Tibial artery (tissue), 4 donors: ENCODE data around the gene IGF2R.

Experiments
- DNase-seq, 2 donors: peaks; one replicate each; pipeline ENCODE4 v3.0.0-alpha.2; 2019
- H3K27ac ChIP-seq, 2 donors: fragments of 200-600 bp; sonication (generic) in 1 of 2; 1 replicate in 1 of 2; 2 replicates in 1 of 2; pipeline ENCODE4 v1.5.1; 2018 to 2019; ENCODE audit warnings: mild to moderate bottlenecking in 1 of 2
- H3K27me3 ChIP-seq, 2 donors: fragments of 200-600 bp; sonication (generic) in 1 of 2; one replicate each; pipeline versions ENCODE4 v1.5.1 to v1.6.0; 2016 to 2019
- H3K36me3 ChIP-seq, 3 donors: fragments of 200-600 bp; sonication (generic) in 2 of 3; one replicate each; pipeline ENCODE4 v1.5.1; 2016 to 2019; ENCODE audit warnings: mild to moderate bottlenecking in 2 of 3
- H3K4me1 ChIP-seq, 4 donors: fragments of 200-600 bp; sonication (generic) in 2 of 4; 1 replicate in 3 of 4; 2 replicates in 1 of 4; pipeline ENCODE4 v1.5.1; 2016 to 2019
- H3K4me3 ChIP-seq, 2 donors: fragments of 200-600 bp; sonication (generic) in 1 of 2; 1 replicate in 1 of 2; 2 replicates in 1 of 2; pipeline ENCODE4 v1.5.1; 2018 to 2019; ENCODE audit warnings: mild to moderate bottlenecking in 2 of 2
- H3K9me3 ChIP-seq, 3 donors: fragments of 200-600 bp; sonication (generic) in 1 of 3; one replicate each; pipeline ENCODE4 v1.5.1; 2016 to 2019
- CTCF ChIP-seq, 2 experiments: fragments of 200-600 bp in 1 of 2; fragments of 450-650 bp in 1 of 2; IDR thresholded peaks; one replicate each; pipeline ENCODE4 v1.5.1; 2017 to 2019; ENCODE audit warnings: antibody characterized with exemption in 2 of 2, mild to moderate bottlenecking in 1 of 2, moderate library complexity in 1 of 2
- intact Hi-C: fragments of 100-400 bp; cut with DNase I; formaldehyde crosslinking; loops from one replicate; pipeline ENCODE4 v1.15.0; 2023; ENCODE audit warnings: low total_unique reads

The IGF2R gene

DNA sequence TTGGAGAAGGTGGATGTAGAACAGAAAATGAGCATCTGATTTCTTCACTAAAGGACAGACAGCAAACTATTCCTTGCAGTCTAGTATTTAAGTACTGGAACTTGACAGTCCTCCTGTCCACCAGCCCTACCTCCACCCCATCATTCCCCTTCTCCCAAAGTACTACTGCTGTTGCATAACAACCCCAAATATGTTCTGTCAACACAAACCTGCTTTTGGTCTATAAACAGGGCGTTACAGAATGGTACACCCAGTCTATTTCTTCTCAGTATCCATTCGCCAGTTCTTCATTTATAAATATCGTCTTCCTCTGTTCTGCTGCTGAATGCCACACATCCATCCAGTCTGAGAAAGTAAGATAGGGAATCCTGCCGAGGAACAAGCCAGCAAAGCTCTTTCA lies 125.1 kb downstream of the IGF2R start:
- Histone ChIP-seq H3K9me3 (no peaks in the 10 kb centered on the region), H3K27ac (no peak overlapping the region), H3K27me3 (no peaks in the 10 kb centered on the region), H3K4me1 (peaks cover 0 to 1% (median 0%) of the 10 kb centered on the region in 4 donors), H3K4me3 (no peak overlapping the region), H3K36me3 (peaks cover 63 to 99% (median 92%) of the 10 kb centered on the region in 3 donors)
- no peak for DNase-seq
- TF ChIP-seq CTCF (IDR thresholded peaks at IDR 0.05): no peak
- intact Hi-C loops: no loop called here

DNA sequence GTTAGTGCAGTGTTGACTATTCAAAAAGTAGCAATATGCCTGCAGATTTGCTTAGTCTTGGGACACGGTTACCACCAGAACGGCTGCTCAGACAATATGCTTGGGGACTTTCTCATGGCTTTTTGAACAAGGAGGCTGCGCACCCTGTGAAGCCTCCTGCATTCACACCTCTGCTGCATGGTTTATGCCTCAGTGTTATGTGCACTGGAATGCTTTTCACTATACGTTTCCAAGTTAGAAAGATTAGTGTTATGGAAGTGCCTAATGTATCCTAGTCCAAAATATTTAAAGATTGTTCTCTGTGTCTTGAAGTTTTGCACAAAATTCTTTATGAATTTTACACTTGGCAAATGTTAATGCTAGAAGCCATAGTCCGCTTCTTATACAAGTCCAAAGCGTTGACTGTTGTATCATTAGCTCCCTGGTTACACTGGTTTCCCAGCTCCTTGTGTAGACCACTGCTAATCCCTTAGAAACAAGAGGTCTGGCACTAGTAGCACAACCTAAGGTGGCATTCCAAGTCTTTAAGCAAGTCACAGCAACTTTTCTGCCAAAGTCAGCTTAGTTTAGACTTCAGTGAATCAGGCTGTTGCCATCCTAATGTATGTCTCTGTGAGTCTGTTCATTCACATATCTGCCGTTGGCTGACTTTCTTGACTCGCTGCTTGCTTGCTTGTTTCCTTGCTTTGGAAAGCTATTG lies 126.4 kb downstream of the IGF2R start:
- no peak for TF ChIP-seq CTCF (IDR thresholded peaks at IDR 0.05)
- Histone ChIP-seq H3K27me3 (no peaks in the 10 kb centered on the region), H3K27ac (no peak overlapping the region), H3K4me1 (peaks cover 0 to under 1% (median 0%) of the 10 kb centered on the region in 4 donors), H3K36me3 (peaks cover 50 to 88% (median 79%) of the 10 kb centered on the region in 3 donors), H3K4me3 (no peak overlapping the region), H3K9me3 (no peaks in the 10 kb centered on the region)
- DNase-seq: no peak
- intact Hi-C loops: no loop called here

DNA sequence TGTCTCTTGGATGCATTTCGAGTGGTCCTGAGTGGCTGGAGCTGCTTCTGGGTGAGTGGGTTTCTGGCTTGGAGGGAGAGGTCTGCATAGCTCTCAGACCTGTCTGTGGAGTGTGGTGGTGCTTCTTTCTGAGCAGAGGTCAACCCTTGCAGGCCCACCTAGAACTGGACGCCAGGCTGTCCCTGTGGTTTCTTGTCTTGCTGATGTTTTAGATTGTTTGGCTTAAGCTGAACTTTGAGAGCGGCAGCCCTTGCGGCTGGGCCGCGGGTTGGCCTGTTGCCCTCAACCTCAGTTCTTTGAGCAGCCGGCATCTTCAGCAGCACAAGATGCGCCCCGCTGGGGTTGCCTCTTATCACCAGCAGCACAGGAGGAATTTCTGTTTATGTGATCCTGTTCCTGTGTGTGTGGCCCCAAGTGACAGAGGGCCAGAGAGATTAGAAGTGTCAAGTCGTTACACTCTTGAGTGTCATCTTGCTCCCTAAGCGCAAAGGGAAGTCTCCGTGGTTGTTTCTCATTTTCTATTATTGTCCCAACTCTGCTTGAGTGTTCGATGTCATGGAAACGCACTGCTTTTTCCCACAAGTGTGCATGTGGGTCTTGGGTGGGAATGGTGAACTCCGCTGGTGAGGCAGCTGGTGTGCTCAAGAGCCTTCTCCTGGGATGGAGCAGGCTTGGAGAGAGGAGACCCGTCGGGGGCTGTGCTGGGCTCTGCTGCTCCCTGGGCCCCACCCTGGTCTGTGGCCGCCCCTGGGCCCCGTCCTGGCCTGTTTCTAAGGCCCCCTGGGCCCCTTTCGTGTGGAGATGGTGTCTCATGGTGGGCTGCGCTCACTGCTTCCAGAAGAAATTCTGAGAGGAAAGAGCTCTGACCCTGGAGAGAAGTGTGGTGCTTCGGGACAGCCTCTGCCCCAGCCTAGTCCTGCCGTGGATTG lies 132.7 kb downstream of the IGF2R start:
- no peaks in the 10 kb centered on the region for H3K9me3 ChIP-seq
- H3K4me1 ChIP-seq: peaks cover 0 to 26% (median 12%) of the 10 kb centered on the region in 4 donors
- H3K4me3 ChIP-seq: no peak overlapping the region
- H3K27ac ChIP-seq: peak overlapping the region; percentile 78 to 79
- peaks cover 31 to 80% (median 49%) of the 10 kb centered on the region in 3 donors for H3K36me3 ChIP-seq
- DNase-seq: peak in 1 of 2 donors; percentile 63
- H3K27me3 ChIP-seq: no peaks in the 10 kb centered on the region
- no peak for TF ChIP-seq CTCF (IDR thresholded peaks at IDR 0.05)
- intact Hi-C loops: no loop called here

GRCh38 chr6:160102399-160102798 lies 133.5 kb downstream of the IGF2R start:
- peak in 1 of 2 donors; percentile 64 for DNase-seq
- Histone ChIP-seq H3K9me3 (no peaks in the 10 kb centered on the region), H3K4me1 (peaks cover 0 to 26% (median 12%) of the 10 kb centered on the region in 4 donors), H3K36me3 (peaks cover 23 to 74% (median 48%) of the 10 kb centered on the region in 3 donors), H3K27ac (peak overlapping the region; percentile 78 to 79), H3K27me3 (no peaks in the 10 kb centered on the region), H3K4me3 (no peak overlapping the region)
- no peak for TF ChIP-seq CTCF (IDR thresholded peaks at IDR 0.05)
- intact Hi-C loops: no loop called here

- peak in 1 of 2 donors; percentile 65 for DNase-seq
- intact Hi-C loops: no loop called here
- H3K4me3 ChIP-seq: no peak overlapping the region
- no peaks in the 10 kb centered on the region for H3K27me3 ChIP-seq
- peaks cover 19 to 66% (median 40%) of the 10 kb centered on the region in 3 donors for H3K36me3 ChIP-seq
- H3K9me3 ChIP-seq: no peaks in the 10 kb centered on the region
- peak in 1 of 2 experiments; percentile 43 for TF ChIP-seq CTCF (IDR thresholded peaks at IDR 0.05)
- H3K4me1 ChIP-seq: peaks cover 0 to 26% (median 12%) of the 10 kb centered on the region in 4 donors
- peak overlapping the region; percentile 78 to 79 for H3K27ac ChIP-seq
Measured at GRCh38 chr6:160102956-160103824, 134.3 kb downstream of the IGF2R start.
